ENCODE measurements around the gene TF.

TF gene

GRCh38 chr3:133834621-133835417 lies 88.6 kb downstream of the TF start:
- H3K27ac ChIP-seq (ENCODE audit: insufficient read depth in 1 of 2, low read depth in 1 of 2, low read length in 2 of 2, poor library complexity in 1 of 2, severe bottlenecking in 2 of 2): no peak overlapping the region
- POLR2A ChIA-PET: interaction anchor here (1.2 kb wide), 1 partner anchor 58 kb away, joined by 3 read pairs; no protein-coding TSS in a partner anchor
- no peaks in the 10 kb centered on the region for H3K4me1 ChIP-seq (ENCODE audit: control extremely low read depth in 1 of 4, control insufficient read depth in 4 of 4, insufficient read depth in 4 of 4, low read length in 3 of 4)
- CTCF ChIA-PET: no interaction called here
- no peak overlapping the region for H3K4me3 ChIP-seq (ENCODE audit: control insufficient read depth in 1 of 7, extremely low read depth in 1 of 7, insufficient read depth in 4 of 7, low read depth in 2 of 7, low read length in 6 of 7)
- WGBS (ENCODE audit: insufficient coverage): over 99% methylated on average over 14 of the region's 14 CpGs
- no peaks in the 10 kb centered on the region for H3K9me3 ChIP-seq (ENCODE audit: control extremely low read depth in 1 of 5, control insufficient read depth in 4 of 5, insufficient read depth in 2 of 5, low read depth in 1 of 5, low read length in 4 of 5)
- H3K36me3 ChIP-seq (ENCODE audit: control insufficient read depth in 4 of 4, insufficient read depth in 4 of 4, low read length in 3 of 4): no peaks in the 10 kb centered on the region
- H3K27me3 ChIP-seq (replicated peaks in 2 of 5; ENCODE audit: control insufficient read depth in 4 of 5, insufficient read depth in 5 of 5, low read length in 4 of 5): peaks cover 0 to 2% (median 0%) of the 10 kb centered on the region in 5 experiments
- DNase-seq: no peak

GRCh38 chr3:133835418-133835743 lies 89.2 kb downstream of the TF start:
- no peaks in the 10 kb centered on the region for H3K36me3 ChIP-seq (ENCODE audit: control insufficient read depth in 4 of 4, insufficient read depth in 4 of 4, low read length in 3 of 4)
- H3K9me3 ChIP-seq (ENCODE audit: control extremely low read depth in 1 of 5, control insufficient read depth in 4 of 5, insufficient read depth in 2 of 5, low read depth in 1 of 5, low read length in 4 of 5): no peaks in the 10 kb centered on the region
- CTCF ChIA-PET: no interaction called here
- no peak overlapping the region for H3K4me3 ChIP-seq (ENCODE audit: control insufficient read depth in 1 of 7, extremely low read depth in 1 of 7, insufficient read depth in 4 of 7, low read depth in 2 of 7, low read length in 6 of 7)
- POLR2A ChIA-PET: no interaction called here
- no peaks in the 10 kb centered on the region for H3K4me1 ChIP-seq (ENCODE audit: control extremely low read depth in 1 of 4, control insufficient read depth in 4 of 4, insufficient read depth in 4 of 4, low read length in 3 of 4)
- H3K27ac ChIP-seq (ENCODE audit: insufficient read depth in 1 of 2, low read depth in 1 of 2, low read length in 2 of 2, poor library complexity in 1 of 2, severe bottlenecking in 2 of 2): no peak overlapping the region
- H3K27me3 ChIP-seq (replicated peaks in 2 of 5; ENCODE audit: control insufficient read depth in 4 of 5, insufficient read depth in 5 of 5, low read length in 4 of 5): peaks cover 0 to 2% (median 0%) of the 10 kb centered on the region in 5 experiments
- no peak for DNase-seq
- WGBS (ENCODE audit: insufficient coverage): 100% methylated on average over 2 of the region's 3 CpGs

GRCh38 chr3:133835961-133836360 lies 89.8 kb downstream of the TF start:
- H3K27ac ChIP-seq (ENCODE audit: insufficient read depth in 1 of 2, low read depth in 1 of 2, low read length in 2 of 2, poor library complexity in 1 of 2, severe bottlenecking in 2 of 2): no peak overlapping the region
- DNase-seq: no peak
- ChIA-PET CTCF (no interaction called here), POLR2A (no interaction called here)
- no peaks in the 10 kb centered on the region for H3K9me3 ChIP-seq (ENCODE audit: control extremely low read depth in 1 of 5, control insufficient read depth in 4 of 5, insufficient read depth in 2 of 5, low read depth in 1 of 5, low read length in 4 of 5)
- no peaks in the 10 kb centered on the region for H3K27me3 ChIP-seq (replicated peaks in 2 of 5; ENCODE audit: control insufficient read depth in 4 of 5, insufficient read depth in 5 of 5, low read length in 4 of 5)
- H3K4me3 ChIP-seq (ENCODE audit: control insufficient read depth in 1 of 7, extremely low read depth in 1 of 7, insufficient read depth in 4 of 7, low read depth in 2 of 7, low read length in 6 of 7): no peak overlapping the region
- H3K4me1 ChIP-seq (ENCODE audit: control extremely low read depth in 1 of 4, control insufficient read depth in 4 of 4, insufficient read depth in 4 of 4, low read length in 3 of 4): no peaks in the 10 kb centered on the region
- 94% methylated on average over 3 of the region's 4 CpGs for WGBS (ENCODE audit: insufficient coverage)
- H3K36me3 ChIP-seq (ENCODE audit: control insufficient read depth in 4 of 4, insufficient read depth in 4 of 4, low read length in 3 of 4): no peaks in the 10 kb centered on the region

GRCh38 chr3:133836497-133837158 lies 90.4 kb downstream of the TF start:
- no peak for DNase-seq
- no peaks in the 10 kb centered on the region for H3K4me1 ChIP-seq (ENCODE audit: control extremely low read depth in 1 of 4, control insufficient read depth in 4 of 4, insufficient read depth in 4 of 4, low read length in 3 of 4)
- H3K27ac ChIP-seq (ENCODE audit: insufficient read depth in 1 of 2, low read depth in 1 of 2, low read length in 2 of 2, poor library complexity in 1 of 2, severe bottlenecking in 2 of 2): no peak overlapping the region
- CTCF ChIA-PET: no interaction called here
- no peaks in the 10 kb centered on the region for H3K9me3 ChIP-seq (ENCODE audit: control extremely low read depth in 1 of 5, control insufficient read depth in 4 of 5, insufficient read depth in 2 of 5, low read depth in 1 of 5, low read length in 4 of 5)
- no peak overlapping the region for H3K4me3 ChIP-seq (ENCODE audit: control insufficient read depth in 1 of 7, extremely low read depth in 1 of 7, insufficient read depth in 4 of 7, low read depth in 2 of 7, low read length in 6 of 7)
- H3K36me3 ChIP-seq (ENCODE audit: control insufficient read depth in 4 of 4, insufficient read depth in 4 of 4, low read length in 3 of 4): no peaks in the 10 kb centered on the region
- no peaks in the 10 kb centered on the region for H3K27me3 ChIP-seq (replicated peaks in 2 of 5; ENCODE audit: control insufficient read depth in 4 of 5, insufficient read depth in 5 of 5, low read length in 4 of 5)
- POLR2A ChIA-PET: no interaction called here
- WGBS (ENCODE audit: insufficient coverage): 97% methylated on average over 6 of the region's 6 CpGs

GRCh38 chr3:133837487-133838295 lies 91.5 kb downstream of the TF start:
- ChIA-PET POLR2A (no interaction called here), CTCF (interaction anchor here (1.0 to 1.1 kb wide), 2 partner anchors 11 to 59 kb away, joined by 3 read pairs; no protein-coding TSS in a partner anchor)

GRCh38 chr3:133838296-133838789 lies 92.2 kb downstream of the TF start:
- Histone ChIP-seq H3K27ac (ENCODE audit: insufficient read depth in 1 of 2, low read depth in 1 of 2, low read length in 2 of 2, poor library complexity in 1 of 2, severe bottlenecking in 2 of 2) (no peak overlapping the region), H3K9me3 (ENCODE audit: control extremely low read depth in 1 of 5, control insufficient read depth in 4 of 5, insufficient read depth in 2 of 5, low read depth in 1 of 5, low read length in 4 of 5) (no peaks in the 10 kb centered on the region), H3K4me3 (ENCODE audit: control insufficient read depth in 1 of 7, extremely low read depth in 1 of 7, insufficient read depth in 4 of 7, low read depth in 2 of 7, low read length in 6 of 7) (no peak overlapping the region), H3K27me3 (replicated peaks in 2 of 5; ENCODE audit: control insufficient read depth in 4 of 5, insufficient read depth in 5 of 5, low read length in 4 of 5) (peaks cover 0 to 2% (median 0%) of the 10 kb centered on the region in 5 experiments), H3K4me1 (ENCODE audit: control extremely low read depth in 1 of 4, control insufficient read depth in 4 of 4, insufficient read depth in 4 of 4, low read length in 3 of 4) (no peaks in the 10 kb centered on the region), H3K36me3 (ENCODE audit: control insufficient read depth in 4 of 4, insufficient read depth in 4 of 4, low read length in 3 of 4) (no peaks in the 10 kb centered on the region)
- ChIA-PET CTCF (interaction anchor here (1.0 to 1.1 kb wide), 2 partner anchors 10 to 58 kb away, joined by 3 read pairs; no protein-coding TSS in a partner anchor), POLR2A (no interaction called here)
- no peak for DNase-seq
- WGBS (ENCODE audit: insufficient coverage): 100% methylated on average over 2 of the region's 4 CpGs

More at GRCh38 chr3:133837487-133838295, 91.5 kb downstream of the TF start:
- DNase-seq: no peak
- Histone ChIP-seq H3K4me1 (ENCODE audit: control extremely low read depth in 1 of 4, control insufficient read depth in 4 of 4, insufficient read depth in 4 of 4, low read length in 3 of 4) (no peaks in the 10 kb centered on the region), H3K36me3 (ENCODE audit: control insufficient read depth in 4 of 4, insufficient read depth in 4 of 4, low read length in 3 of 4) (no peaks in the 10 kb centered on the region), H3K27ac (ENCODE audit: insufficient read depth in 1 of 2, low read depth in 1 of 2, low read length in 2 of 2, poor library complexity in 1 of 2, severe bottlenecking in 2 of 2) (no peak overlapping the region), H3K9me3 (ENCODE audit: control extremely low read depth in 1 of 5, control insufficient read depth in 4 of 5, insufficient read depth in 2 of 5, low read depth in 1 of 5, low read length in 4 of 5) (no peaks in the 10 kb centered on the region), H3K4me3 (ENCODE audit: control insufficient read depth in 1 of 7, extremely low read depth in 1 of 7, insufficient read depth in 4 of 7, low read depth in 2 of 7, low read length in 6 of 7) (no peak overlapping the region), H3K27me3 (replicated peaks in 2 of 5; ENCODE audit: control insufficient read depth in 4 of 5, insufficient read depth in 5 of 5, low read length in 4 of 5) (no peaks in the 10 kb centered on the region)
- WGBS (ENCODE audit: insufficient coverage): 98% methylated on average over 16 of the region's 22 CpGs

Measured in common myeloid progenitor, CD34-positive (primary cell).